Measurements from ENCODE around the gene CHIC2.
"Not testable (repeated sequence)": the region's sequence is repeated elsewhere in the genome, so short reads cannot be mapped to it uniquely, and the experiment has no call there.

The CHIC2 gene

DNA sequence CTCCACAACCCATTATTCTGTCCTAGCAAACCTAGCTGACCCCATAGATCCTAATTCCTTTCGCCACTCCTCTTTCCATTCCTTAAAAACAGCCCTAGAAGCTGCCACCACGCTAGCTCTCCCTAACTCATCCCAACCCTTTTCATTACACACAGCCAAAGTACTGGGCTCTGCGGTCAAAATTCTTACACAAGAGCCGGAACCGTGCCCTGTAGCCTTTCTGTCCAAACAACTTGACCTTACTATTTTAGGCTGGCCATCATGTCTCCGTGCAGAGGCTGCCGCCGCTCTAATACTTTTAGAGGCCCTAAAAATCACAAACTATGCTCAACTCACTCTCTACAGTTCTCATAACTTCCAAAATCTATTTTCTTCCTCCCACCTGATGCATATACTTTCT lies 41.4 kb downstream of the CHIC2 start:
- DNase-seq (ENCODE audit: low read depth): not testable (repeated sequence)

DNA sequence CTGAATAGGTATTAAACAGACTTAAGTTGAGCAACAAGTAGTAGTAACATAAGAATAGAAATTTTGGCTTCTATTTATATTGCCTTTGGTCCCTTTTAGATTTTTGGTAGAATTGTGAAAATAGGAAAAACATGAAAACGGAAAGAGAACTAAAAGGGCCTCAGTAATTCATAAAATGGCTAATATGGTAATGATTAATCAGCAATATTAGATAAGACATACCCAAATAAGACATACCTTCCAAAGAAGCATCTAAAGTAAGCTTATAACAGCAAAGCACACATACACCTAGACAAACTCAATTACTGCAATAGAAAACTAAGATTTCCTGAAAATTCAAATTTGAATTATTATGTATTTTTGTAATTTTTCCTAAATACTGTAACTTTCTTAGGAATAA lies 46.4 kb downstream of the CHIC2 start:
- no peaks in the 10 kb centered on the region for H3K27me3 ChIP-seq (replicated peaks; ENCODE audit: control insufficient read depth, insufficient read depth, low read length)
- H3K4me1 ChIP-seq (ENCODE audit: control insufficient read depth, insufficient read depth, low read length): peaks cover 11% of the 10 kb centered on the region
- H3K36me3 ChIP-seq (ENCODE audit: control insufficient read depth, insufficient read depth, low read length, severe bottlenecking): peaks cover 12% of the 10 kb centered on the region
- no peaks in the 10 kb centered on the region for H3K9me3 ChIP-seq (ENCODE audit: control insufficient read depth, low read length)
- no peak overlapping the region for H3K9ac ChIP-seq (ENCODE audit: low read length)
- no peak for DNase-seq (ENCODE audit: low read depth)
- no peak overlapping the region for H3K4me3 ChIP-seq (ENCODE audit: low read length)

More for the DNA sequence above, 41.4 kb downstream of the CHIC2 start:
- H3K9ac ChIP-seq (ENCODE audit: low read length); H3K36me3 ChIP-seq (ENCODE audit: control insufficient read depth, insufficient read depth, low read length, severe bottlenecking); H3K4me3 ChIP-seq (ENCODE audit: low read length); H3K27me3 ChIP-seq (replicated peaks; ENCODE audit: control insufficient read depth, insufficient read depth, low read length); H3K9me3 ChIP-seq (ENCODE audit: control insufficient read depth, low read length); H3K4me1 ChIP-seq (ENCODE audit: control insufficient read depth, insufficient read depth, low read length): not testable (repeated sequence)

DNA sequence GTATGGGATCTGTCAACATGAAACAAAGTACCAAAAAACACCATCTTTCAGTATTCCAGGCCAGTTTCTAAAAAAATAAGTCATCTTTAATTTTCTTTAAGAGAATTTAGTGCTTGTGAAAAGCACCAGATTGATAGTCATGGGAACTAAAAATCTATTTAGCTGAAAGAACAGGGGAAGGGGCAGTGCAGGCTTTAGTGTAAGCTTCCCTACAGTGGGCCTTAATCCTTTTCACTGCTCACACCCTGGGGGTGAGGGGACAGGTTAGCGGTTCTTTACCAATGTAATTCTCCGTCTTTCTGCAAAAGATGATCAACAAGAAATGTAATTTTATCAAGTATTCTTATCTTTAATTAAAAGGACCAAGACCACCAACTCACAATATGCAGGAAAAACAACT lies 47.1 kb downstream of the CHIC2 start:
- H3K4me3 ChIP-seq (ENCODE audit: low read length): no peak overlapping the region
- no peaks in the 10 kb centered on the region for H3K27me3 ChIP-seq (replicated peaks; ENCODE audit: control insufficient read depth, insufficient read depth, low read length)
- no peak overlapping the region for H3K9ac ChIP-seq (ENCODE audit: low read length)
- peaks cover 11% of the 10 kb centered on the region for H3K4me1 ChIP-seq (ENCODE audit: control insufficient read depth, insufficient read depth, low read length)
- no peak for DNase-seq (ENCODE audit: low read depth)
- no peaks in the 10 kb centered on the region for H3K9me3 ChIP-seq (ENCODE audit: control insufficient read depth, low read length)
- H3K36me3 ChIP-seq (ENCODE audit: control insufficient read depth, insufficient read depth, low read length, severe bottlenecking): peaks cover 18% of the 10 kb centered on the region

DNA sequence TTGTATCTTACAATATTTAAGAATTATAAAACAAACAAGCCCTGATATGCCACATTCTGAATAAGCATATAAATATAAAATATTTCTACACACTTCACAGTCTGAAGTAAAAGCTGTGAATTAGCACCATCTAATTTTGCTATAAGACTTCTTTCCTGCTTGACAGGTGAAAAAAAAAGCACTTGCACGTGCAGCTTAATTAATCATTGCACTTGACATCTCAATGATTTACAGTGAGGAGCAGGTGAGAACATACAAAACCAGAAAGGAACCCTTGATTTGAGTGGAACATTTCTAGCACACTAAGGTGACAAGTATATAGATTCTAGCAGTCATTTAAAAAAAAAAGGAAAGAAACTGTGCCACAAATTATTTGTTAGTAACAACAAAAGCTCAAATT lies 47.9 kb downstream of the CHIC2 start:
- no peak for DNase-seq (ENCODE audit: low read depth)

DNA sequence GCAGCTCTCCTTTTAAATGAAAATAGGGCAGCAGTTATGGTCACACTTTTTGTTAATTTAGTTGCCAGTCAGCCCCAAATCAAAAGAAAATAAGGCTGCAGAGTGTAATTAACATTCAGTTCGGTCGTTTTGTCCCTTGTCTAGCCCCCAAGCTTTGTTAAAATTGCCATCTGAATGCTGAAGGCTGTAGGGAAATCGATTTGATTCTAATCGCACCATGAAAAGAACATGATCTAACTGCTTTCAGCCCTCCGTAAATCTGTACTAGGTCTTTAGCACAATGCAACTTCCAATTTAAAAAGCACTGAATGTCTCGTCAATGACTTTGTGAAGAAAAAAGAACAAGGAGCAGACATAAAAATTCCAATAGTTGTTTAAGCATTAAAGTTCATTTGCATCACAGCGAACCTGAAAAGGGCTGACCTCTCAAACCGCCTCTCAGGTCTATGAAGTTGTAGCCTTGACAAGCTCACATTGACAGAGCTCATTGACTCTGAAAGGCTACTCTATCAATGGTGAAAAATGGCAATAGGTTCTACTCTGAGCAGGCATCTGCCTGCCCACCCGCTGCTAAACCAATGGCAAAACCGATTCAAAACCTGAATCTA lies 48.9 kb downstream of the CHIC2 start:
- H3K9me3 ChIP-seq (ENCODE audit: control insufficient read depth, low read length): no peaks in the 10 kb centered on the region
- H3K4me3 ChIP-seq (ENCODE audit: low read length): no peak overlapping the region
- H3K27me3 ChIP-seq (replicated peaks; ENCODE audit: control insufficient read depth, insufficient read depth, low read length): no peaks in the 10 kb centered on the region
- peaks cover 22% of the 10 kb centered on the region for H3K36me3 ChIP-seq (ENCODE audit: control insufficient read depth, insufficient read depth, low read length, severe bottlenecking)
- no peak overlapping the region for H3K9ac ChIP-seq (ENCODE audit: low read length)
- no peak for DNase-seq (ENCODE audit: low read depth)
- peaks cover 11% of the 10 kb centered on the region for H3K4me1 ChIP-seq (ENCODE audit: control insufficient read depth, insufficient read depth, low read length)

More for the DNA sequence above, 47.9 kb downstream of the CHIC2 start:
- H3K9ac ChIP-seq (ENCODE audit: low read length): no peak overlapping the region
- no peak overlapping the region for H3K4me3 ChIP-seq (ENCODE audit: low read length)
- H3K36me3 ChIP-seq (ENCODE audit: control insufficient read depth, insufficient read depth, low read length, severe bottlenecking): peaks cover 22% of the 10 kb centered on the region
- H3K9me3 ChIP-seq (ENCODE audit: control insufficient read depth, low read length): no peaks in the 10 kb centered on the region
- no peaks in the 10 kb centered on the region for H3K27me3 ChIP-seq (replicated peaks; ENCODE audit: control insufficient read depth, insufficient read depth, low read length)
- H3K4me1 ChIP-seq (ENCODE audit: control insufficient read depth, insufficient read depth, low read length): peaks cover 11% of the 10 kb centered on the region

DNA sequence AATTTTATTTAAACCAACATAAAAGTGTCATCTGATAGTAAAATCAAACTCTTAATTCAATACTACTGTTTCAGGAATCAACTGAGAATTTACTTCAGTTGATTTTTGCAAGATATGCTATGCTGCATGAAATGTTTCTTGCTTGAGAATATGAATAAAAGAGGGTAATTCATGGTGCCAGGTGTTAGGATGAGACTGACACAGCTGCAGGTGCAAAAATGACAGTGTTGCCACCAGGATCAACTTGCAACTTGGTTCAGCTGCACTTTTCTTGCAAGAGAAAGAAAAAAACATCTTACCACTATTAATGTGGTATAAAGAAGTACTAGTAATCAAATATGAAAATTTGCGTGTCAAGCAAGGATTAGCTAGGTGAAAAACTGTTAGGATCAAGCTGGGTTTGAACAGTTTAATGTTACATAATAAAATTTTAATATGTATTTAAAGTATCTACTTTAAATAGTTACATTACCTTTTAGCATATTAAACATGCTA lies 49.7 kb downstream of the CHIC2 start:
- Histone ChIP-seq H3K27me3 (replicated peaks; ENCODE audit: control insufficient read depth, insufficient read depth, low read length) (no peaks in the 10 kb centered on the region), H3K36me3 (ENCODE audit: control insufficient read depth, insufficient read depth, low read length, severe bottlenecking) (peaks cover 30% of the 10 kb centered on the region), H3K4me1 (ENCODE audit: control insufficient read depth, insufficient read depth, low read length) (peaks cover 11% of the 10 kb centered on the region), H3K4me3 (ENCODE audit: low read length) (no peak overlapping the region), H3K9ac (ENCODE audit: low read length) (no peak overlapping the region), H3K9me3 (ENCODE audit: control insufficient read depth, low read length) (no peaks in the 10 kb centered on the region)
- no peak for DNase-seq (ENCODE audit: low read depth)

DNA sequence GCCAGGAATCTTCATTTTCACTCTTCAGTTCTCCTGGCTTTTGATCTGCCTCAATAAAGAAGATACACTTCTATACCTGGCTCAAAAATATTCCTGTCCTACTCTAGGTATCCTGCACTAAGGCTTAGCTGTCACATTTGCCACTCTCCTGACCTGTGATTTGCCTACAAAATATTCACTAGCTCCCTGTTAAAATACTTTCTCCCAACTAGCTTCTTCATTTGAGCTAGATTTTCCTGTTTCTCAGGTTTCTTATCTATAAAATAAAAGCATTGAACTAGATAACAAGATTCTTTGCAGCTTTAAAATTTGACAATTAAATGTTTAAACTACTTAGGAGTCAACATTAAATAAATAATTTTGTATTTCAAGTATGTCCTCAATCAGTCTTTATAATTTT lies 53.2 kb downstream of the CHIC2 start:
- H3K4me3 ChIP-seq (ENCODE audit: low read length): no peak overlapping the region
- no peak for DNase-seq (ENCODE audit: low read depth)
- no peaks in the 10 kb centered on the region for H3K9me3 ChIP-seq (ENCODE audit: control insufficient read depth, low read length)
- H3K27me3 ChIP-seq (replicated peaks; ENCODE audit: control insufficient read depth, insufficient read depth, low read length): no peaks in the 10 kb centered on the region
- peaks cover 47% of the 10 kb centered on the region for H3K36me3 ChIP-seq (ENCODE audit: control insufficient read depth, insufficient read depth, low read length, severe bottlenecking)
- no peak overlapping the region for H3K9ac ChIP-seq (ENCODE audit: low read length)
- no peaks in the 10 kb centered on the region for H3K4me1 ChIP-seq (ENCODE audit: control insufficient read depth, insufficient read depth, low read length)

DNA sequence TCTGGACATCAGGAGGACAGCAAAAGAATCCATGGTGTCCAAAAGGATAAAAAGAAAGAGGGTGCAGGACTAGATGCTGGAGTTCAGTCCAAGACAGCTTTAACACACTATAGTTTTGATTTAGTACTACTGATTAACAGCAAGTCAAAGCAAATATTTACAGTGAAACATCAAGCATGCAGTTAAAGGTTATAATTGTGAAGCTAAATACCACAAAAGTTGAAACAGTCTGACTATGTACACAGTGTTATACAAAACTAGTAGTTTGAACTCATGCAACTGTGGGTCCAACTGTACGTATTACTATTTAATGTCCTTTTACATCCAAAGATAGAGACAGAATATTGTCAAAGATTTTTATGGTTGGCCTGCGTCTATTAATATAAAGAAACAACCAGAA lies 57.6 kb downstream of the CHIC2 start:
- DNase-seq (ENCODE audit: low read depth): no peak
- peaks cover 36% of the 10 kb centered on the region for H3K36me3 ChIP-seq (ENCODE audit: control insufficient read depth, insufficient read depth, low read length, severe bottlenecking)
- no peaks in the 10 kb centered on the region for H3K27me3 ChIP-seq (replicated peaks; ENCODE audit: control insufficient read depth, insufficient read depth, low read length)
- no peaks in the 10 kb centered on the region for H3K9me3 ChIP-seq (ENCODE audit: control insufficient read depth, low read length)
- peaks cover 18% of the 10 kb centered on the region for H3K4me1 ChIP-seq (ENCODE audit: control insufficient read depth, insufficient read depth, low read length)
- H3K4me3 ChIP-seq (ENCODE audit: low read length): no peak overlapping the region
- H3K9ac ChIP-seq (ENCODE audit: low read length): no peak overlapping the region

DNA sequence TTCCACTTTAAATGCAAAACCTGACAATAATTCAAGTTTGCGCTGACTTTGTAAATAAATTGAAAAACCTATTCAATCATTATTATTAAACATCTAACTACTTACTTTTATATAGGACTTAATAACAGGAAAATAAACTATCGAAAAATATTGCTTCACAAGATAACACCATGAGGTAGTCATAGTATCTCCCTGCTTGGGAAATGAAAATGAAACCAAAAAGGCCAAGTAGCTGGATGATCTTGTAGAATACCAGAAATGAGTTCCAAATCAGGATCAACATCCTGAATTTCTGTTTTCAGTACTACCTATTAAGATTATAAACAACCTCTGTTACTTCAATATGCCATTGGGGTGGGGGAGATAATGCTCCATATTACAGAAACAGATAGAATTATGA lies 58.9 kb downstream of the CHIC2 start:
- Histone ChIP-seq H3K27me3 (replicated peaks; ENCODE audit: control insufficient read depth, insufficient read depth, low read length) (no peaks in the 10 kb centered on the region), H3K4me3 (ENCODE audit: low read length) (peak overlapping the region; percentile 70), H3K4me1 (ENCODE audit: control insufficient read depth, insufficient read depth, low read length) (peaks cover 18% of the 10 kb centered on the region), H3K9me3 (ENCODE audit: control insufficient read depth, low read length) (no peaks in the 10 kb centered on the region), H3K9ac (ENCODE audit: low read length) (no peak overlapping the region), H3K36me3 (ENCODE audit: control insufficient read depth, insufficient read depth, low read length, severe bottlenecking) (peaks cover 44% of the 10 kb centered on the region)
- peak; percentile 64 for DNase-seq (ENCODE audit: low read depth)

DNA sequence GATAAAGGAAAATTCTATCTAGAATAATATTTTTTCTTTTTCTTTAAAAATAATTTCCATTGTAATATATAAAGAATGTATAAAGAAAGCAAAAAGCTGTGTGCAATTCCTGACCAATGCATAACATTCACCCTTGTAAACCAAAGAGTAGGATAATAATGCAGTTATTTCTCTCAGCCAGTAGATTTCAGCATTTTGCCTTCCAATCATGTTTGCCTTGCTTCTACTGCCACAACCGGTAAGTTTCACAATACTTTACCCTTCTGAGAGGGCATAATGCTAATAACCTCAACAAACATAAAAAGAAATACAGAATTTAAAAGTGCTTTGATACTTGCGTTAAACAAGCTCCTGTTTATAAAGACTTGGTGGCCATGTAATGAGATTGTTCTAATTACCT lies 59.9 kb downstream of the CHIC2 start:
- DNase-seq (ENCODE audit: low read depth): peak; percentile 72
- no peak overlapping the region for H3K9ac ChIP-seq (ENCODE audit: low read length)
- peaks cover 18% of the 10 kb centered on the region for H3K4me1 ChIP-seq (ENCODE audit: control insufficient read depth, insufficient read depth, low read length)

DNA sequence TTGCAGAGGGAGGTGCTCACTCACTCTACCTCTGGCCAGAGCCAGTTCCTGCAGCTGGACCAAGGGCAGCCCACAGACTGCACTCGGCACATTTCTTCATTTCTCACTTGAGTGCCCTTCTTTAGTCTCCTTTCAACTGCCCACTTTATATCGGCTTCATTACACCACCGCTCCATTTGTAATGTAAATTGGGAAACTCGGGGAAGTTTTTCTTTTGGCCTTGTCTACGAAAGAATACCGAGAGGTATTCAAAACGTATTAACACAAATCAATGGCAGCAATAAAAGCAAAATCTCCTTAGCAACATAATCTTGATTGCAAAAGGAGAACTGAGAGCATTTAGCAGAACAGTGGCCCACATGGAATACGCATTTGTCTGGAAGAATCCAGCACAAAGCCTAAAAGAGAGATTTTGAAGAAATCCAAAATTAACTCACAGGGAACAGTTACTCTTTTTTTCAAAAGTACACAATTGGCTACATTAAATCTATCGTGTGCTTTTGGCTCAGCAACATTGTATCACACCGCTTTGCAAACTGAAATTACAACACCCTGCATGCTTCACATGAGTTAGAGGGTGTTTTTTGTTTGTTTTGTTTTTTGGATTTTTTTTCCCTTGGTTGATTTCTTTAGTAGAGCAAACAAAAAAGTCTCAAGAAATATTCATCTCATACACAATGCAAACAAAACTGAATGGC lies 62.6 kb downstream of the CHIC2 start:
- H3K27me3 ChIP-seq (replicated peaks; ENCODE audit: control insufficient read depth, insufficient read depth, low read length): no peaks in the 10 kb centered on the region
- peaks cover 36% of the 10 kb centered on the region for H3K36me3 ChIP-seq (ENCODE audit: control insufficient read depth, insufficient read depth, low read length, severe bottlenecking)
- no peak for DNase-seq (ENCODE audit: low read depth)
- H3K9ac ChIP-seq (ENCODE audit: low read length): no peak overlapping the region
- peaks cover 18% of the 10 kb centered on the region for H3K4me1 ChIP-seq (ENCODE audit: control insufficient read depth, insufficient read depth, low read length)
- no peak overlapping the region for H3K4me3 ChIP-seq (ENCODE audit: low read length)
- no peaks in the 10 kb centered on the region for H3K9me3 ChIP-seq (ENCODE audit: control insufficient read depth, low read length)

More for the DNA sequence above, 59.9 kb downstream of the CHIC2 start:
- Histone ChIP-seq H3K4me3 (ENCODE audit: low read length) (no peak overlapping the region), H3K27me3 (replicated peaks; ENCODE audit: control insufficient read depth, insufficient read depth, low read length) (no peaks in the 10 kb centered on the region), H3K36me3 (ENCODE audit: control insufficient read depth, insufficient read depth, low read length, severe bottlenecking) (peaks cover 35% of the 10 kb centered on the region), H3K9me3 (ENCODE audit: control insufficient read depth, low read length) (no peaks in the 10 kb centered on the region)
